NOMO-1 treated with DMSO at 0.1 percent for 48 hours (cell line): ENCODE data around the gene TLE7.

Experiments
- DNase-seq: peaks from one replicate; lab custom pipeline; 2025; ENCODE audit not compliant: unreplicated experiment; lab: John Stamatoyannopoulos, UW

Gene TLE7

DNA sequence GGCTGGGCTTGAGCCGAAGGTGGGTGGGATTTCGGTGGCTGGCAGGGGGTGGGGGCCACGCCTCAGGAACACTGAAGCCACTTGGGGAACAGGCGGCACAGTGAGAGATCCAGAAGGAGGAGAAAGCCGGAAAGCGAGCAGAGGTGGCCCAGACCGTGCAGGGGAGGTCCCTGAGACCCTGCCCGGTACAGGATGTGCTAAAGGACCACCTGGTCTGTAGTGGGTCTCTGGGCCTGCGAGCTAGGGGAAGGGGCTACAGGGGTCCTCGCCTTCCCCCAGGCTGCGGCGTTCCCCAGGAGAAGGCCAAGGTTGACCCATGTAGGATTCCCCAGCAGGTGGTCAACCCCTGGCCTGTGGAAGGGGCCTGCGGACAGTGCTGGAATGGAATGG, at the start of gene TLE7:
Gene TLE7, minus strand, starts transcription at position 4 of the 390 bp plus-strand sequence. CDS start 8,730 bp downstream, outside the sequence.
- DNase-seq = no peak

DNA sequence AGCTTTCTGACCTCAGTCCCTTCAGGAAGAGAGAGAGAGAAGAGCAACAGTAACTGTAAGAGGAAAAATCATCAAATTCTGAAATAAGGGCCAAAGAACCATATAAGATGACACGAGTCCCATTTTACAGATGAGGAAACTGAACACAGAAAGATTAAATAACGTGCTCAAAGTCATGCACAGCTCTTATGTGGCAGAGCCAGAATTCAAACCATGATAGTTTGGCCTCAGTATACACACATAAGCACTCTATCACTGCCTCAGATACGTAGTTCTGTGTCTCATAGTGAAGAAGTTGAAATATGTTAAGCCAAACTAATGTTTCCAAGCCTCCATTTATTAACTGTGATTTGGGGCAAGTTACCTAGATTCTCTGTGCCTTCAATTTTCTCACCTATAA, 49.2 kb upstream of the TLE7 start:
- DNase-seq = no peak

DNA sequence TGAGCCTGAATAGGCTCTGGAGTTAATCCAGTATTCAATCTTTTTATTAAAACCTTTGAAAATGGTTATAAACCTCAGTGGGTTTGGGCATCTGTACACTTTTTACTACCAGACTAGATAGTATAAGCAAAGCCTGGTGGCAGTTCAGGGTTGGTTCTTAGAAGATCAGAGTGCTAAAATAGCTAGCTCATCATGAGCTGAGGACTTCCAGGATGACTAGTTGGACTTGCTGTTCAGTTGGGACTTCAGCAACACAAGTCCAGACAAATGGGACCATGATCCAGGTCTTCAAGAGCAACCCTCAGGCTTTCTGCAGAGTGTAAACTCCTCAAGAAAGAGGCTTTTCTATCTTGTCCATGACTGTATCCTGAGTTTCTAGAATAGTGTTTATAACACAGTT, 48.5 kb upstream of the TLE7 start:
- DNase-seq = no peak

DNA sequence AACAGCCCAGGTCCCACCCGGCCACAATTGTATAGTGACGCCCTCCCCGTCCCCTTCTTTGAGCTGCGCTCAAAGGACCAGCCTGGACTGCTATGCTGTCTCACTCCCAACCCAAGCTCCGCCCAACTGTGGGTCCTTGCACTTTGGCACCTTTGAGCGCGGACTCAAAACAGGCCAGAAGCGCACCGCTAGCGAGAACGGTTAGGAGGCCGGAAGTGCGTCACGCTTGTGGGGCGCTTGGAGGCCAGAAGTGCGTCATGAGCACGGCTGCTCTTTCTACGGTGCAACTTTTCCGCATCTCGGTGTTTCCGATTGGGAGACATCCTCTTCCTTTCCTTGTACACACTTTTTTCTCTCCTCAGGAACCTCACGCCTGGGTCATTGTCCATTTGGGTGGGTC, 47.3 kb upstream of the TLE7 start, which contains the start of gene ZNF19:
Gene ZNF19, minus strand, starts transcription at position 203 of the 400 bp plus-strand sequence. CDS start 7,210 bp downstream, outside the sequence.
- no peak for DNase-seq

DNA sequence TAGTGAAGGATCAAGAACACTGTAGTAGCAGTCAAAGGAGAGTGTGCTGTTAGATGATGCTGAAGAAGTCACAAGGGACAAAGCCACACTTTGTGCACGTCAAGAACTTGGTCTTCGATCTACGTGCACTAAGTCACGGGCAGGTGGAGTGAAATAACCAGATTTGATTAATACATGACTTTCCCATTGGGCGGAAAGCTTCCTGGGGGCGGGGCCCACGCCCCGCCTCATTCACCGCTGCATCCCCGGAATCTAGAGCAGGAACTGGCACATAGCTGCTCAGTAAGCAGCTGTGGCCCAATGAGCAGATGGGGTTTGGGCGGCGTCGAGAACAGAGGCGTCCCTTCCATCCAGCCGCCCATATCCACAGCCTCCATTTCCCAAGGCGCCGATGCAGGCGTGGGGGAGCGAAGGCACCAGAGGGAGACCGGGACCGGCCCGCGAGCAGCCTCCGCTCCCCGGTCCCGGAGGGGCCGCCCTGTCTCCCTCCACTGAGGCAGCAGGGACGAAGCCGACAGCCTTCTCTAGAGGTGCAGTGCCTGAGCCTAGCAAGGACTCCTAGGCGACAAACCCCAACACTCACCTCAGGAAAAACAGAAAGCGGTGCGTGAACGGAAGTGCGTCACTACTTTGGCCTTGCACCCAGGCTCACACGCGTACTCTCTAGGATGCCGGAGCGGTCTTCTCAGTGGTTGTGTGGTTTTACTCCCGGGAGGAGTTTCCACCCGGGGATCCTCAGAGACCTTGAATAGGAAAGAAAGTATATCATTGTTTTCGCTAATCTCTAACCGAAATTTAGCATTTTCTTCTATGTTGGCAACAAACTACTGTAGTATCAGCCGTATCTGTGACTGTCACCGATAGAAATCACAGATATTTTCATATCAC, 42.4 kb upstream of the TLE7 start:
- DNase-seq = peak; percentile 81

DNA sequence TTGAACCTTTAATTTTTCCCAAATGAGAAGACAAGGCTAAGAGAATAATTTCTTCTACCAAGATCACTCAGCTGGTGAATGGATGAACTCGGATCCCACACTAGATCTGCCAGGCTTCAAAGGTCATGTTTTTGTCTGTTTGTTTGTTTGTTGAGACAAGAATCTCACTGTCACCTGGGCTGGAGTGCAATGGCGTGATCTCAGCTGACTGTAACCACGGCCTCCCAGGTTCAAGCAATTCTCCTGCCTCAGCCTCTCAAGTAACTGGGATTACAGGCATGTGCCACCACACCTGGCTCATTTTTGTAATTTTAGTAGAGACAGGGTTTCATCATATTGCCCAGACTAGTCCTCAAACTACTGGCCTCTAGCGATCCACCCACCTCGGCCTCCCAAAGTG, 40.7 kb upstream of the TLE7 start:
- DNase-seq = no peak

DNA sequence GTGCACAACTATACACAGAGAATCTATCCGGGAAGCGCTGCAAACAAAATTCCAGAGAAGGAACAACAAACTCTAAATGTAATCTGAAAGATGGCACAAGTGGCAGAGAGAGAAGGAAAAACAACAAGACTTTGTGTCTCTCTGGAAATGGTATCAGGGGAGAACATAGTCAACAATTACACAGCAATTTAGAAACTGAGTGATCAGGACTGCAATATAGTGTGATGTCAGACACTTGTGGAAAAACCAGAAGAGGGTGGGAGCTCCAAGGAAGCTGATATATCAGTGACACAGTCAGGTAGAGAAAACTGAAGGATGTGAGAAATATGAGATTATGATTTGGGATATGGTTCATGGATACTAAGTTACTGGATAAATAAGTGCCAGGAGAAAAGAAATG, 39.1 kb upstream of the TLE7 start:
- DNase-seq = no peak

DNA sequence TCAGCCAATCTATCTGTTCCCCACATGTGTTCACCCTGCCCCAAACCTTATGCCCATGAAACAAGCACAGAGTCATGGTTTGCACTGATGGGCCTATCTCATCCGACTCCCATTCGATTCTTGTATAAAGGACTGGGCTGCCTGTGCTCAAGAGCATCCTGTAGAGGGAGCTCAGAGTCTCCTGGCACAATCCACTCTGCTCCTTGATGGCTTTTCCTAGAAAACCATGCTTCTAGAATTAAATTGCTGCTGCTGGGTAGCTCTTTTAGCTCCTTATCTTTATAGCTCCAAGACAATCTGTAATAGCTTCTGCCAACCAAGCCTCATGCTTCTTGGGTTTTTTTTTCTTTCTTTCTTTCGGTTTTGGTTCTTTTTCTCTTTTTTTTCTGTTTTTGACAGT, 37.6 kb upstream of the TLE7 start:
- no peak for DNase-seq

DNA sequence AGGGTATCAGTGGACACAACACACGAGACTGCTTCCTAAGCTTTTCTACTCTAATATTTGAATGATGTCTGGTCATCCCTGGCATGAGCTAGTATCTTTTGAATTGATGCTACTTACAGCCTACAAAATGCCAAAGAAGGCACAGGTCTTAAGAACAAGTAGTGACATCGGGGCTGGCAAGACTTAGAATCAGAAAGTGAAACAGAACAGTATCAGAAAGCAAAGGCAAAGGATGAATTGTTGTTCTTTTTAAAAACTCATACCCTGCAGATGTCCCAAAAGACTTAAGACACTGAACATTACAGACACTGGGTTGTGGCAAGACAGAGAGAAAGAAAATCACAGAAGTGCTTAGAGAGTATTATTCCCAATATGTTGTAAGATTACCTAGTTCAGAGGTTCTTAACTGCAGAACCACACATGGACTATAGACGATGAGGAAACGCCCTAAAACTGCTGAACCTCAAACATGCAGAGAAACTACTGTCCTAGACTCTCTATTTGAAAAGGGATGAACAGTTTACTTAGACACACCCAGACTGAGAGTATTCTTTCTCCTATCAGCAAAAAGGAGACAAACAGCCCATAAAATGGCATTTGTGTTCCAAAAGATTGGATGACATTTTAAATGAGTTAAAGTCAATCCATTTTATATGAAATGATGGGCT, 34.7 kb upstream of the TLE7 start:
- DNase-seq = no peak

DNA sequence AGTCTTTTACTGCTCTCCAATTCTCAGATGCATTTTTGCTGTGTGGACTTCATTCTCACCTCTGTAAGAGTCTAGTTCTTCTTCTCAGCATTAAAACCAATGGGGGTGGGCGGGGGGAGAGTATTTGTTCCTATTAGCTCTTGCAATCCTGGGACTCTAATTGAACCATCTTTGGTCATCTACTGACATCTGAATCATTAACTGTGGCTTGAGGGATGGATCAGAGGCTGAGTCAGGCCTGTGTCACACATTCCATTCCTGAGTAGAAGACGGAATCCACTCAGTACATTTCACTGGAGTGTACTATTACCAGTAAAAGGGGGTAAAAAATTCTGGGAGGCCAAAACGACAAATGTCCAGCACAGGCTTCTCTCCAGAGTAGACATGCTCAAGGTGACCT, 33.0 kb upstream of the TLE7 start:
- no peak for DNase-seq

DNA sequence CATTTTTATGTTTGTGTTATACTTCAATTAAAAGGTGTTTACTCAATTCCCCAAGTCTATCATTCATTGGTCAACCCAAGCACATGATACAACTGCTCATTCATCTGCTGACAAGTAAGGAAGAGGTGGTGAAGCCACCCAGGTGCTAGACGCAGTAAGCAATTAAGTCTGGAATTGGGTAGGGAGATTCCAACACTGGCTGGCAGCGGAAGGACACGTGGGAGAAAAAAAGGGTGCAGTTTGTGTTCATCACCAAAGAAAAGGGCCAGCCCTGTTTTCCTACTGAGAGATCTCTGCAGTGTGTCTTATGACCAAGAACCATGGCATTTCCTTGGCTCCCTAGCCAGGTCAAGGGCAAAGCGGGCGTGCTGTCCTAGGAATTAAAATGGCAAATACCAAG, 32.0 kb upstream of the TLE7 start:
- no peak for DNase-seq

DNA sequence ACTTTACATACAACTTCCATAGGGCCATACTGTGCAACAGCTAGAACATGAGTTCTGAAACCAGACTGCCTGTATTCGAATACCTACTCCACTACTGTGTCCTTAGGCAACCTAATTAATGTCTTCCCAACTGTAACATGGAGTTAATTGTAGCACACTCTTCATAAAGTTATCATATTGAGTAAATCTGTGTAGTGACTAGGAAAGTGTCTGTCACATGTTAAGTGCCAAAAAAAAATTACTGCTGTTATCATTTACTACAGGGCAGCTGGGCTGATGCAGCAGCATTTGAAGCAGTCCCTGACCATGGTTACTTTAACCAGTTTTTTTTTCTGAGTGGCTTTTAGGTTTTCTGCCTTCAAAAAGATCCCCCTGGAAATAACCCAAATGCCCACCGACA, 31.1 kb upstream of the TLE7 start:
- no peak for DNase-seq

DNA sequence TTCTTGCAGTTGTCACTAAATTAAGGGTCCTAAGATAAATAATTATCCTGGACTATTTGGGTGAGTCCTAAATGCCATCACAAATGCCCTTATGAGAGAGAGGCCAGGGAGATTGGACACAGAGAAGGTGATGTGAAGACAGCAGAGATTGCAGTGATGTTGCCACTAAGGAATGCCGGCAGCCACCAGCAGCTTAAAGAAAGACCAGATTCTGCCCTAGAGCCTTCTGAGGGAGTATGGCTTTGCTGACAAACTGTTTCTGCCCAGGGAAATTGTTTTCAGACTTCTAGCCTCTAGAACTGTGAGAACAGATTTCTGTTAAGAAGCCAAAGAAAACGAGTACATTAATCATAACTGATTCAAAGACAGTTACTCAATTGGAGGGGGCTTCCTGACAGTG, 30.2 kb upstream of the TLE7 start:
- no peak for DNase-seq

DNA sequence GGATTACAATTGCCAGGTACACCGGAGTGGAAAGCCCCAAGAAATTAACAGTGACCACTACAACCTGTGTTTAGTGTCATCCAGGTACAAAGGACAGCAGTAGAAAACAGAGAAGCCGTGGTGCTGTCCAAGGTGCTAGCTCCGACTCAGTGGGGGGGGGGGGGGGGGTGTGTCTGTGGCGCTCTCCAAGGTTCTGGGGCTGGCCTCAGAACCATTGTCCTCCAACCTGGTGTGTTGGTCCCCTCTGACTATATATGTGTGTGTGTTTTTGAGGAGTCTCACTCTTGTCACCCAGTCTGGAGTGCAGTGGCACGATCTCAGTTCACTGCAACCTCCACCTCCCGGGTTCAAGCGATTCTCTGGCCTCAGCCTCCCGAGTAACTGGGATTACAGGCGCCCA, 26.0 kb upstream of the TLE7 start:
- peak; percentile 34 for DNase-seq

DNA sequence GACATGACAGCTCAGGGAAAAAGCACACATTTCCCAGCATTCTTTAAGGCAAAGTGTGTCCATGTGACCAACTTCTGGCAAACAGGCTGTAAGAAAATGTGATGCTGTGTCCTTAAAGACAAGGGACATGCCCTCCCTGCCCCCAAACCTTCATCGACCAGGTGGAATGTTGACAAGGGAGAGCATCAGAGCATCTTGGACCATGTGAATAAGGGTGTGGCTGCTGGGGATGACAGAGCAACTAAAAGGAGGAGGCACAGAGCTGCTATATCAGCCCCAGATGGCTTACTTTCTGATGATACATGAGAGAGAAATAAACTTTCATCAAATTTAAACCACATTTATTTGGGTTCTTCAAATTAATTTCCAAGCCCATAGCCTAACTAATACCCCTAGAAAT, 22.4 kb upstream of the TLE7 start:
- DNase-seq = no peak

DNA sequence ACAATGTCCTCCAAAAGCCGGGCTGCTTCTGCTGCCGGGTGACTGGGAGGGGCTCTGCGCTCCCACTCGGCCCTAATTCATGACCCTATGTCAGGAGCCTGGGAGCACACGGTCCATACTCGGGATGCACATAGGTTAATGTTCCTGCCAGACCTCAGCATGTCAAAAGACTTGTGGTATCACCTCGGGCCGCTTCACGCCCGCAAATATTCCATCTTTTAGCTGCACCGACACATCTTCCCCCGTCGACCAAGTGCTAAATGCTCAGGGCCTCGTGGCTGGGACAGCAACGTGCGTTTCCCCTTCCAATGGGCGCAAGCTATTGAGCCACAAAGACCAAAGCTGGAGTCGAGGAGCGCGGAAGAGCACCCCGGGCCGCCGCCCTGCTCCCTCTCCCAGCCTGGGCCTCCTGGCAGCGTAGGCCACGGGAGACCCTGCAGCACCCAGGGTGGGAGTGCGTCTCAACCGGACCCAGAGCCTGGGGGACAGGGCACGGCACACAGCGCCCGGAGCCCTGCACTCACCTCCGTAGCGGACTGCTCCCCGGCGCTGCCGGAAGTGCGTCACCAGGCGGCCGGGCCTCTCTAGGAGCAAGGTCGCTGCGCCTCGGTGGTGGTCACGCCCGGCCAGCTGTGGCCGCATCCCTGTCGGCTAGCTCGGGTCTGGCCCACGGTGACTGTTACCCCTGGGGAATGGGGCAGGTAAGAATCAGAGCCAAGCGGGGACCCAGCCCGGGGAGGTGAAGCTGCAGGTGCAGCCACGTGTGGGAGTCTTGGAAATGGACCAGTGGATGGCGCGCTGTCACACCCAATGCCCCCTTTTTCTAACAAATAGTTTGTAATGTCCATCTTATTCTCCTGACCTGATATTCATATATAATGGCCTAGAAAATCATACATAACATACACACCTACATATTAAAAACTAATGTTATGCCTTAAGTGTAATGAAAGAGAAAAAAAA, 20.1 kb upstream of the TLE7 start, which contains the start of gene ZNF23:
Gene ZNF23, minus strand, starts transcription at position 562 of the 963 bp plus-strand sequence. CDS start 5,451 bp downstream, outside the sequence.
- peak; percentile 63 for DNase-seq

DNA sequence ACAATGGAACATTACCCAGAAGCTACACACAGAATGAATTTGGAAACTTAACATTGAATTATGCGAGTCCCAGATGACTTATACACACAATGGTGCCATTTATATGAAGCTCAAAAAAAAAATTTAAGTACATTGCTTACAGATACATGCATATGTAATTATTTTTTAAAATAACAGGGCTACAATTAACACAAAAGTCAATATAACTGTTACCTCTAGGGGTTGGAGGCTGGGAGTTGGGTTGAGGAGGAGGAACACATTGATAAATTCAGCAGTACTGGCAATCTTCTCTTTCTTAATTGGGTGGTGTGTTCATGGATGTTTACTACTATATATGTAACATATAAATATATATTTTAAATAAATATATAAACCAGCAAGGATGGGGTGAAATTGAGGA, 19.1 kb upstream of the TLE7 start:
- DNase-seq = no peak

DNA sequence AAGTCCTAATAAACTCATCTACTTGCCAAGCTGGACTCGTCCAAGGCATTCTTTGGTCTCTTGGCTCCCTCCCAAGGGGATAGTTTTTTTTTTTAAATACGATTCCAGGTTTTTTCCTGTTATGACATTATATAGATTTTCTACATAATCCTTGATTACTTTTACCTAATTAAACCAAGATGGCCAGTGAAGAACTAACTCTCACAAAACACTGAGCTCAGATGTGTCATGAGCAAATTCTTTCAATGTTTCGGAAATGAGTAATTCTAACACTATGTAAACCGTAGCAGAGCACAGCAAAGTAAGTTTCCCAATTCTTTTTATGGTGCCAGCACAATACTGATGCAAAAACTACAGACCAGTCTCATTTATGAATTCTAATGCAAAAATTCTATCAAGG, 18.4 kb upstream of the TLE7 start:
- DNase-seq = no peak

DNA sequence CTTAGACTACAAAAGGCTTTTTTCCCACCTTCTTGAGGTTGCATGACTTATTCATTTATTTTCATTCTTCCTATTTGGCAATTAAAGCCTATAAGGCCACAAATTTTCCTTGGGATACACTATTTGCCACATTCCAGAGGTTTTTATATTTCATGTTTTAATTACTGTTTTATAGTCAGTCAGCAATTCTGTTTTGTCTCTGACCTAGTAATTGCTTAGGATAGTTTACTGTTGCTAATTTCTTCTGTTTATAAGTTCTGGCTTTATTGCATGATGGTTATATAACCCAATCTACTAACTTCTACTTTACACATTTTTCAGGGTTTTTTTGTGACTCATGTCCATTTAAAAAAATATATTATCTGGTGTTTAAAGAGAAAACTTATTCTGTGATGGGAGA, 17.7 kb upstream of the TLE7 start:
- DNase-seq = no peak

DNA sequence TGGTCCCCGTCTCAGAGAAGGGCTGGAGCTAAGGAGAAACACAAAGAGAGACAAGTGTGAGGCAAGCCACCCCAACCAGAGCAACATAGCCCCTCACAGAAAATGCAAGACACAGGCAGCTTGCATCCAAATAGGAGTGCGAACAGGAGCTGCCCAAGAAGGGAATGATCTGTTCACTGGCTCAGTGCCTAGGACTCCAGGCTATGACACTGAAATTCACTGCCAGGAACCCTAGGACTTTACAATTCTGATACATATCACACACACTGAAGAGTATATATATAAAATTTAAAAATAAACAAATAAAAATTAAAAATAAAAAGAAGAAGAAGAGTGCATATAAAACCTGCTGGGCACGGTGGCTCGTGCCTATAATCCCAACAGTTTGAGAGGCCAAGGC, 14.9 kb upstream of the TLE7 start:
- DNase-seq = no peak

DNA sequence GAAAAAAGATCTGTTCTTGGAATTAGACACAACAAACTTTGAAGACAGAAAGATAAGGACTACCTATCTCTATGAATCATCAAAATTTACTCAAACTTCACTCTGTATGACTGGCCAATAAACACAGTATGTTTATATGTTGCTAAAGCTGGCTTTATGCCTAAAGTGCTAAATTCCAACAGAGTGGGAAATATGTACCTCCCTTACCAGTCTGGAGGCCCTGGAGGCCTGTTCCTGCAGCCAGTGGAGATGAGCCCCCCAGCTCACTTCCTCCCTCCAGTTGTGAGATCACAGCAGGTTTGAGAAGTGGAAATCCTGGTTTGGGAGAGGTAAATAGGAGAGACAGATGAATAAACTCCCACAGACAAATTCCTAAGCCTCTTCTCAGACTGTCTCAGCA, 11.2 kb upstream of the TLE7 start:
- no peak for DNase-seq
